ENCODE data around the gene ROR1. TPM values are rescaled to one million over a fixed set of nuclear protein-coding genes. Genes with fewer than 3 reads are reported as not detected.

The ROR1 gene
- total and polyA plus RNA-seq, 9 donors = 7.2 to 22.4 (median 11.4) TPM

DNA sequence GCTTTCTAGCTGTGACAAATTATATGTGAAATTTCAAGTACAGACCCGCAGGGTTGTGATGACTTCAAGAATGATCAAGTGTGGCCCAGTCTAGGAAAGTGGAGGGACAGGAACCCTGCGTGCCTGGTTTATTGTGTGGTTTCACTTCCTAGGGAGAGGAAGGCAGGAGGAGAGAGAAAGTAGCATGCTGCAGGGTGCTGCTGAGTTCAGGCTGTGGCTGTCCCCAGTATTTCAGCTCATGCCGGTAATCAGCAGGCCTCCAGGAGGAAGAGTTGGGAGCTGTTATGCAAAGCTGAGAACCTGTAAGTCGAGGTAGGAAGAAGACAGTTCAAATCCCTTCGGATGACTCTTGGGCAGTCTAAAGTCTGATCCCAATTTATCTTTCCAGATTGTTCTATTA lies 140.4 kb downstream of the ROR1 start:
- 84% methylated on average over 4 of the region's 5 CpGs for WGBS (ENCODE audit: insufficient coverage)
- peaks cover 4% of the 10 kb centered on the region for H3K27me3 ChIP-seq (ENCODE audit: control insufficient read depth, insufficient read depth, low read length)
- peaks cover 5% of the 10 kb centered on the region for H3K4me1 ChIP-seq (ENCODE audit: control insufficient read depth, insufficient read depth, low read length)
- no peak for DNase-seq
- no peak overlapping the region for H3K27ac ChIP-seq (ENCODE audit: low read length)
- H3K36me3 ChIP-seq (ENCODE audit: control insufficient read depth, insufficient read depth, low read length) = no peaks in the 10 kb centered on the region
- no peak overlapping the region for H3K4me3 ChIP-seq (ENCODE audit: low read length)
- no peaks in the 10 kb centered on the region for H3K9me3 ChIP-seq (replicated peaks; ENCODE audit: control insufficient read depth, low read depth, low read length)

DNA sequence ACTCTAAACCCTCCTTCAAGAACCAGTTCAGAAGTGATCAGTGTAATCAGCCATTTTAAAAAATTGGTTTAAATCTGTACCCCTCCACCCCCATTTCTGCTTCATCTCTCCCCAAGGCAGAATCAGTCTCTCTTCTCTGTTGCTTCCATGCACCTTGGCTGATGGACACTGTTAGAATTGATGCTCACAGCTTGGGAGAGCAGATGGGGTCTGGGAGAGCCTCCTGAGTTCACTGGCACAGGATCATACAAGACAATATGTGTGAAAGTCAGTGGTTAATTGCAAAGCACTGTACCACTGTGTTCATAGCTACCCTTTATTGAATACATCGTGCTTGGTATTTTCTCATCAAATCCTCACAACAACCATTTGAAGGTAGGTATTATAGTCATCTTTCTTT lies 140.9 kb downstream of the ROR1 start:
- no CpG with 5 or more reads among the region's 1 CpG for WGBS (ENCODE audit: insufficient coverage)
- H3K27me3 ChIP-seq (ENCODE audit: control insufficient read depth, insufficient read depth, low read length) = peaks cover 4% of the 10 kb centered on the region
- no peaks in the 10 kb centered on the region for H3K36me3 ChIP-seq (ENCODE audit: control insufficient read depth, insufficient read depth, low read length)
- H3K4me3 ChIP-seq (ENCODE audit: low read length) = no peak overlapping the region
- H3K27ac ChIP-seq (ENCODE audit: low read length) = no peak overlapping the region
- H3K4me1 ChIP-seq (ENCODE audit: control insufficient read depth, insufficient read depth, low read length) = peaks cover 3% of the 10 kb centered on the region
- DNase-seq = no peak
- no peaks in the 10 kb centered on the region for H3K9me3 ChIP-seq (replicated peaks; ENCODE audit: control insufficient read depth, low read depth, low read length)

DNA sequence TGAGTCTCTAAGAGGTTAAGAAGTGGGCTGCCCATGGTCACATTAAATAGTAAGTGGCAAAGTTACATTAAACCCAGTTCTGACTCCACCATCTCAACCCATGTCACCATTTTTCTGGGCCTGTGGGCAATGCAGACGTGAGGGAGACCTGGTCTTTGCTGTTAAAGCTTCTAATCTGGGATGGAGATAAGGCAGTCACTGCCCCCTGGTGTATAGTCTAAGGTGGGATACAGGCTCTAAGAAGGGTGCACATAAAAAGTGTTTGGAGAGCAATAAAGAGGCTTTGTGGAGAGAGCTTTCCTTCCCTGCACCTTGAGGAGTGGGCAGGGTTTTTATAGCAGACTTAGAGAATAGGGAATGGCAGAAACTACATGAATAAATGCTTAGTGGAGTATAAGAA lies 141.3 kb downstream of the ROR1 start:
- no peak for DNase-seq
- peaks cover 4% of the 10 kb centered on the region for H3K27me3 ChIP-seq (ENCODE audit: control insufficient read depth, insufficient read depth, low read length)
- no peak overlapping the region for H3K4me3 ChIP-seq (ENCODE audit: low read length)
- H3K27ac ChIP-seq (ENCODE audit: low read length) = no peak overlapping the region
- no CpG with 5 or more reads among the region's 1 CpG for WGBS (ENCODE audit: insufficient coverage)
- H3K9me3 ChIP-seq (replicated peaks; ENCODE audit: control insufficient read depth, low read depth, low read length) = no peaks in the 10 kb centered on the region
- peaks cover 3% of the 10 kb centered on the region for H3K4me1 ChIP-seq (ENCODE audit: control insufficient read depth, insufficient read depth, low read length)
- no peaks in the 10 kb centered on the region for H3K36me3 ChIP-seq (ENCODE audit: control insufficient read depth, insufficient read depth, low read length)

DNA sequence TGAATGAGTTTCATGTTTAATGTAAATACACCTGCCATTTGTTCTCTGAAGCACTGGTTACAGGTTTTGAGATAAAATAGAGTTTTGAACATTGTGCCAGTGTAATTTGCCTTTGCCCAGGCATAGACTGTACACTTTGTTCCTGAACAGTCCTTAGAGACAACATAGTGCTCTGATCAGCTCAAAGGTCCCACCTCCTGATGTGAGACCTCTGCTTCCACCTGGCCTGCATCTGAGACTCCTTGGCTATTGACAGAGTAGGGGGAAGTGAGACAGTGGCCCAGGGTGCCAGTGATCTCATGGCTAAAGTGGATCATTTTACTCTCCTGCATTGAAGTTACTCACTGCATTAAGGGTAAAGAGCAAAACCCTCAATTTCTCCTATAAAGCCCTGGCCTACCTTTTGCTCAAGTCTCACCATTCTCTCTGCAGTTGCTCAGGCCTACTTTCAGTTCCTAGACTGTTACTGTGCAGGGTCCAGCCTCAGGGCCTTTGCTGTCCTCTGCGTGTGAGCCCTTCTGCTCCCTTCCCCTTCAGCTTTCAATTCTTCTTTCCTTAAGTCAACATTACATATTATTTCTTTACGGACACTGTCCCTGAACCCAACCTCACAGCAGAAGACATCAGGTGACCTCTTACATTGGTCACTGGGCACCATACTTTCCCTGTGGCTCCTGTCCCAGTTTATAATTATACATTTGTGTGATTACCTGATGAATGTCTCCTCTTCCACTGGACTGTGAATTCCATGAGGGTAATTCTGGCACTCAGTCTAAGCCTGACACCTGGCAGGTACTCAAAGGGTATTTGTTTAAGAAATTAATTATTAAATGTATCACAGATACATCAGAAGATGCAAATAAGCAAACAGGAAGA lies 142.9 kb downstream of the ROR1 start:
- Histone ChIP-seq H3K9me3 (replicated peaks; ENCODE audit: control insufficient read depth, low read depth, low read length) (no peaks in the 10 kb centered on the region), H3K27me3 (ENCODE audit: control insufficient read depth, insufficient read depth, low read length) (peaks cover 4% of the 10 kb centered on the region), H3K27ac (ENCODE audit: low read length) (no peak overlapping the region), H3K4me3 (ENCODE audit: low read length) (no peak overlapping the region), H3K36me3 (ENCODE audit: control insufficient read depth, insufficient read depth, low read length) (no peaks in the 10 kb centered on the region), H3K4me1 (ENCODE audit: control insufficient read depth, insufficient read depth, low read length) (peaks cover 3% of the 10 kb centered on the region)
- DNase-seq = no peak
- WGBS (ENCODE audit: insufficient coverage) = 100% methylated on average over 1 of the region's 2 CpGs

DNA sequence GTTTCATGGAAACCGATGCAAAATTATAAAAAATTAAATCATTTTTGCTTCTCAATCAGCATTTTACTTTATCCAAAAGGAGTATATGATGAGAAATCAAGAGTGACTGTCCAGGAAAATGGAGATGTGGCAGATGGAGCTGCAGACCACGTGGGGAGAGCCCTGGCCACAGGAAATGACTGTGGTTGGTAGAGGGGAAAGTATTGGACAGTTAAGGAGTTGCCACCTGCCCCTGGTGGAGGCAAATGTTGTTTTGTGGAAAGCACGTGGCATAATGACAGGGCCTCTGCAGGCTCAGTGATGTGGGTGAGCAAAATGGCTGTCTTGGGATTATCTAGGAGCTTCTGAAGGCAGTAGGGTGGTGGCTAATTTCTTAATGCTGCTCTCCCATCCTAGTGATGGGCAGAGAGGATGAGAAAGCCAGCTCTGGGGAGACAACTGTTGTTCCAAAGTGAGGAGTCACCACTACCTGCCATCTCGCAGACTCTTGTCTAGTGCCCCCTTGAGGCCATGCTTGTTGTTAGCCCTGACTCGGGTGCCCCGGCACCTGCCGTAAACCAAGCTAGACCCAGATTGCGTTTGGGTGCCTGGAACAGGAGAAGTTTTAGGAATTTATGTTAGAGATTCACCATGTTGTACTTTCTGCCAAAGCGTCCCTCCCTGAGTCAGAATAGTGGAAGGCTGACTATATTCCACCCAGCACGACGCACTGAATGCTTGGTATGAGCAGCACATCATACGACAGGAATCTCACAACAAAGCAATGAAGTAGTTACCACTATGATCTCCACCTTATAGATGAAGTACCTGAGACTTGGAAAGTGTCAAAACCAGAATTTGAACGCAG lies 144.0 kb downstream of the ROR1 start:
- no peak for DNase-seq
- WGBS (ENCODE audit: insufficient coverage) = 79% methylated on average over 4 of the region's 13 CpGs
- Histone ChIP-seq H3K36me3 (ENCODE audit: control insufficient read depth, insufficient read depth, low read length) (no peaks in the 10 kb centered on the region), H3K27ac (ENCODE audit: low read length) (no peak overlapping the region), H3K27me3 (ENCODE audit: control insufficient read depth, insufficient read depth, low read length) (peaks cover 4% of the 10 kb centered on the region), H3K9me3 (replicated peaks; ENCODE audit: control insufficient read depth, low read depth, low read length) (no peaks in the 10 kb centered on the region), H3K4me3 (ENCODE audit: low read length) (no peak overlapping the region), H3K4me1 (ENCODE audit: control insufficient read depth, insufficient read depth, low read length) (peaks cover 3% of the 10 kb centered on the region)

DNA sequence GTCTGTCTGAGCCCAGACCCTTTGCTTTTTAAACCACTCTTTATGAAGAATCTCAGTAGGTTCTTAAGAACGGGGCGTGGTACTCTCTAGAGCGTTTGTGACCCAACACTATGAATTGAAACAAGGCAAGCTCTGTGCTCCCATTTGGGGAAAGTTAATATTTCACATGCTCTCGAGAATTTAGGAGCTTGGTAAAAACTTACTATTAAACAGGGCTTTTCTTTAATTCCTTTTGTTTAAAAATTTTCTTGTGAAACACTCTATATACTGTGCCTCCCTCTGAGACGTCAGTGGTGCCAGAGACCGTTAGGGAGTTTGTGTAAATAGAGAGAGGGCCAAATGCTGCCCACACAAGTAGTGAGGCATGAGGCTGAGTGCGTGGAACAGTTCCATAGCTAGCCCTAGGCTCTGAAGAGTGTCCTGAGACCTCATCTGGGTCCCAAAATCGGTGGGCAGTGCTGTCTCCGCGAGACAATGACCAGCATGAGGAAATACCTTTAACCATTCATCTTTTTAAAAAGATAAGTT lies 144.7 kb downstream of the ROR1 start:
- no peaks in the 10 kb centered on the region for H3K9me3 ChIP-seq (replicated peaks; ENCODE audit: control insufficient read depth, low read depth, low read length)
- H3K36me3 ChIP-seq (ENCODE audit: control insufficient read depth, insufficient read depth, low read length) = no peaks in the 10 kb centered on the region
- no peak overlapping the region for H3K27ac ChIP-seq (ENCODE audit: low read length)
- peaks cover 3% of the 10 kb centered on the region for H3K4me1 ChIP-seq (ENCODE audit: control insufficient read depth, insufficient read depth, low read length)
- 64% methylated on average over 3 of the region's 10 CpGs for WGBS (ENCODE audit: insufficient coverage)
- DNase-seq = no peak
- peaks cover 3% of the 10 kb centered on the region for H3K27me3 ChIP-seq (ENCODE audit: control insufficient read depth, insufficient read depth, low read length)
- H3K4me3 ChIP-seq (ENCODE audit: low read length) = no peak overlapping the region

DNA sequence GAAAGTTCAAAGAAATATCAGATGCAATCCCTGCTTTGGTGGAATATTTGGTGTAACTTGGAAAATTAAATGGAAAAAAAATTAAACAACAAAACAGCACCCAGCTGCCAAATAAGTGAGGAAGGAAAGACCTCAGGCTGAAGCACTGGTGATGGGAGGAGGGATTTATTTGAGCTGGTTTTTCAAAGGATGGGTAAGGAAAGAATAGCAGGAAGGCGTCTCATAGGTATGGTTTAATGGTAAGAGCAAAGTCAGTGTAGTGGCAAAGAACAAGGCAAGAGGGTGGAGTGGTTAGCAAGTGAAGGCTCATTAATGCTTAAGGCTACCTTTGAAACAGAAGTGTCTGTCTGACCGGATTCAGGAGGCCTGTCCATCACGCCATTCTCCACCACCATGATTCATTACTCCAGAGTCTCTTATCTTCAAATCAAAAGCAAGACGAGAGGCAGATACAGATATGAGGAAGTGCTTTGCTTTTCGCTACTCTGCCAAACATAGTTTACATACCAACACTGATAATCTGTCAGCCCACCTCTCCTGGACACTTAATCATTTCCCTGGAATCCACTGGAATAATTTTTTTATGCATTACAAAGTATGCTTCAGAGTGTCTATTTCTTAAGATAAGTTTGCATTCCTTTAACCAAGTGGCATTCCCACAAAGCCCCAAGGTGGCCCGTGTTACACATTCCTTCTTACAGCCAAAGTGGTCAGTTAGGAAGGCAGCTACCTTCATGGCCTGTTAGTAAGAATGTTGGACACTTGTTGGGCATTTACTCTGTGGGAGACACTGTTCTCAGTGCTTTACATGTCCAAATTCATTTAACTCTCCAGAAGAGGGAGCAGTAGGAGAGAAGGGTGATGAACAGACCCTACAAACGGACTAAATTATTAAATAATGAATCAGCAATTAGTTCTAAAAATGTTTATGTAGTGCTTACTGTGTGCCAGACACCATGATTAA lies 146.6 kb downstream of the ROR1 start:
- 100% methylated on average over 1 of the region's 7 CpGs for WGBS (ENCODE audit: insufficient coverage)
- H3K9me3 ChIP-seq (replicated peaks; ENCODE audit: control insufficient read depth, low read depth, low read length) = no peaks in the 10 kb centered on the region
- no peak overlapping the region for H3K4me3 ChIP-seq (ENCODE audit: low read length)
- H3K27ac ChIP-seq (ENCODE audit: low read length) = no peak overlapping the region
- no peaks in the 10 kb centered on the region for H3K27me3 ChIP-seq (ENCODE audit: control insufficient read depth, insufficient read depth, low read length)
- no peaks in the 10 kb centered on the region for H3K36me3 ChIP-seq (ENCODE audit: control insufficient read depth, insufficient read depth, low read length)
- H3K4me1 ChIP-seq (ENCODE audit: control insufficient read depth, insufficient read depth, low read length) = no peaks in the 10 kb centered on the region
- no peak for DNase-seq

DNA sequence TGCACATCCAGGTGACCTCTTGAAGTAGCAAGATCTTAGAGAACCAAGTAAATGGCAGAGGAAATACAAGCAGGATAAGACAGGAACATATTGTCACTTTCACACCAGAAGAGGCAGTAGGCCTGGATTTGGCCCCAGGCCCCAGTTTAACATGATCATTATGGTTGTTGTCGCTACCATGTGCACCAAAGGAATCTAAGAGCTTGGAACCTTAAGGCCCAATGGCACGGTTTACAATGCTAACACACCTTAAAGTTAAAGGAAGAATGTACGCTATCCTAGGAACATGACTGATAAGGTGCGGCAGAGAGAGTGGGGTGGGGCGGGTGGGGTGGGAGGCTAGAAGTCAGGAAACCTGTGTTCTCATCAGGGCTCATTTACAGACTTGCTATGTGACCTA lies 147.5 kb downstream of the ROR1 start:
- Histone ChIP-seq H3K36me3 (ENCODE audit: control insufficient read depth, insufficient read depth, low read length) (no peaks in the 10 kb centered on the region), H3K27ac (ENCODE audit: low read length) (no peak overlapping the region), H3K4me3 (ENCODE audit: low read length) (no peak overlapping the region), H3K9me3 (replicated peaks; ENCODE audit: control insufficient read depth, low read depth, low read length) (no peaks in the 10 kb centered on the region), H3K4me1 (ENCODE audit: control insufficient read depth, insufficient read depth, low read length) (no peaks in the 10 kb centered on the region), H3K27me3 (ENCODE audit: control insufficient read depth, insufficient read depth, low read length) (no peaks in the 10 kb centered on the region)
- no peak for DNase-seq
- WGBS (ENCODE audit: insufficient coverage) = 89% methylated on average over 1 of the region's 5 CpGs

DNA sequence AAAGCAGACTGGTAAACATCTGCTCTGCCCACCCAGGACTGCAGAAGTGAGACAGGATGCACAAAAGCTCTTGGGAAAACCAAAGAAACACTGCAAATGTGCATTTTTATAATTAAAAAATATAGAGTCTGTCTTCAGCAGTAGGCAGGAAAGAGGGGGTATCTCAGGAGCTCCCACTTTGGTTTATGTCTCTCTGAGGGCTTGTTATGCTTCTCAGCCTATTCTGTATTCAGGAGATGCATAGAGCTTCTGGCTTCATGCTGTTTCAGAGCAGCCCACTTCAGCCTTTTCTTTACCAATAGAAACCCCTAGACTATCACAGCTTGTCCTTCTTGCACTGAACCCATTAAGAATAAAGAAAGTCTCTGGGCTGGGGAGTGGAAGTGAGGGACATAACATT lies 148.0 kb downstream of the ROR1 start:
- Histone ChIP-seq H3K4me1 (ENCODE audit: control insufficient read depth, insufficient read depth, low read length) (no peaks in the 10 kb centered on the region), H3K4me3 (ENCODE audit: low read length) (no peak overlapping the region), H3K27me3 (ENCODE audit: control insufficient read depth, insufficient read depth, low read length) (no peaks in the 10 kb centered on the region), H3K9me3 (replicated peaks; ENCODE audit: control insufficient read depth, low read depth, low read length) (no peaks in the 10 kb centered on the region), H3K27ac (ENCODE audit: low read length) (no peak overlapping the region), H3K36me3 (ENCODE audit: control insufficient read depth, insufficient read depth, low read length) (no peaks in the 10 kb centered on the region)
- DNase-seq = no peak
